HG03066 (cell line): Measurements from ENCODE around the gene SMCO4.
"Not testable (repeated sequence)": the region's sequence is repeated elsewhere in the genome, so short reads cannot be mapped to it uniquely, and the experiment has no call there.

Source experiments
- ATAC-seq: cut with Tn5 transposase; IDR thresholded peaks from one replicate; pipeline ENCODE4 v1.9.1; 2021; ENCODE audit warnings: low read depth; ENCODE audit not compliant: unreplicated experiment

SMCO4 gene

GRCh38 chr11:93563857-93564256 lies 20.7 kb upstream of the SMCO4 start:
- ATAC-seq, result no peak

- no peak for ATAC-seq
These were observed 17.2 kb upstream of the SMCO4 start for GRCh38 chr11:93560199-93560932.

GRCh38 chr11:93559681-93560080 lies 16.5 kb upstream of the SMCO4 start:
- no peak for ATAC-seq

DNA sequence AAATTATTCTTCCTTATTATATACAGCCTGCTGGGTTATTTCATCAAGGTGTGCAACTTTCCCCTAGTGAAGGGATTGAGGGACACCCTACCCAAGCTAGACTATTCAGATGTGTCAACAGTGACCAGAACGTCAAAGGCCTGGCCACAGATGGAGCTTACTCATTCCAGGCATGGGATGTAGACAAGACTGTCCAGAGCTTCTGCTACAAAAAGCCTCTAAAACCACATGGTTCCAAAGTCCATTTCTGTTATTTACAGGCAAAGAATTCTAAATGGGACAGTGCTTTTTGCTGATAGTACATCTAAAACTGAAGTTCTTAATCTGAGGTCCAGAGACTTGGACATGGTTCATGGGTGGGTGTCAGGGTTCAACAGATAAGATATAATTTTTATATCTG lies 9.7 kb upstream of the SMCO4 start:
- ATAC-seq, result no peak

- ATAC-seq, result no peak
These were observed 6.8 kb upstream of the SMCO4 start for GRCh38 chr11:93549976-93550375.

DNA sequence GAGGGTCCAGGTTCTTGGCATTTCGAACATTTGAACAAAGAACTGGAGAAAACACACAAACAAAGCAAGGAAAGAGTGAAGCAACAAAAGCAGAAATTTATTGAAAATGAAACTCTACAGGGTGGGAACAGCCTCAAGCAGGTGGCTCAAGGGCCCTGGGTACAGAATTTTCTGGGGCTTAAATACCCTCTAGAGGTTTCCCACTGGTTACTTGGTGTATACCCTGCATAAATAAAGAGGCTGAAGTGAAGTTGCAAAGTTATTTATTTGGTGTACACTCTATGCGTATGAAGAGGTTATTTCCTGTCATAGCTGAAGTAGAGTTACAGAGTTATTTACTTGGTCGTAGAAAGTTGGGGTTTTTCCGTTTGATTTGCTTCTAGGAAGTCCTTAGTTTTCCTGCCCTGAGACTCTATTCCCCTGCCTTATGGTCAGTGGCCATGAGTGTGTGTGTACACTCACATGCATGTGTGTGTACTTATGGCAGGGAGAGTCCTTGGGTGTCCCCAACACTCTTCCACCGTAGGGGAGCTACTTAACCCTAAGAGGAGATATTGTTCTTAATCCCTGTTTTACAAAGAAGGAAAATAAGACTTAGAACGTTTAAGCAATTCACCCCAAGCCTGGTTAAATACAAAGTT lies 5.6 kb upstream of the SMCO4 start:
- no peak for ATAC-seq

- no peak for ATAC-seq
These were observed 4.6 kb upstream of the SMCO4 start for GRCh38 chr11:93547773-93548172.

DNA sequence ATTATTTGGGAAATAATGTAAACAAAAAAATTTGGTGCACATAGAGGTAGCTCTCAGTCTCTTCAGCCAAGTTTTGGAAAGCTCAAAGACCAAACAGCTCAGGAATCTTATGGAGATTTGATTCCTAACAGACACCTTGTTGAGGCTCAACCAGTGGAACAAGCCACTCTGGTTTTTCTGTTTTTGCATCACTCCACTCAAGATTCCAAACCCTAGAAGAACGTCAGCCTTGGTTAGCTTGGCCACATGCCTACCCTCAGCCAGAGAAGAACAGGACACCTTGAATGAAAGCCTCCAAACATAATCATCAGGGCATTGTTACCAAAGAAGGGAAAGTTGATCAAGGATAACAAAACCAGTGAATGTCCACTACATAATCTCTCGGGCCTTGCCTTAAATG lies 3.8 kb upstream of the SMCO4 start:
- no peak for ATAC-seq

DNA sequence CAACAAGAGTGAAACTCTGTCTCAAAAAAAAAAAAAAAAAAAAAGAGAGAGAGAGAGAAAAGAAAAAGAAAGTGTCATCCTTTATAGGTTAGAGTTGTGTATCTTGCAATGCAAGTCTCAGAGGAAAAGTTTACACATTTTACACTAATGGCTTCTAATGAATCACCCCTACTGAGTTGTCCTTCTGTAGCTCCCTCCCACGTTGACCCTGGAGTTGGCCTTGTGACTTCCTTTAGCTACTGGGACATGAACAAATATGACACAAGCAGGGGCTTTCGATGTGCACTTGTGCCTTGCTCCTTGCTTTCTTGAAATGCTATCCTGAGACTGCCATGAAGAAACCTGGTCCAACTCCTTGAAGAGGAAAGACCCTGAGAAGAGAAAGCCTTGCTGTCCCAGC lies 2.4 kb upstream of the SMCO4 start:
- no peak for ATAC-seq

GRCh38 chr11:93542811-93543229 lies 371 bp downstream of the SMCO4 start:
- ATAC-seq, result peak; percentile 37

GRCh38 chr11:93541884-93542810 lies 1.0 kb downstream of the SMCO4 start:
- peak; percentile 53 for ATAC-seq

- ATAC-seq, result no peak
These were observed 2.2 kb downstream of the SMCO4 start for GRCh38 chr11:93540896-93541553.

DNA sequence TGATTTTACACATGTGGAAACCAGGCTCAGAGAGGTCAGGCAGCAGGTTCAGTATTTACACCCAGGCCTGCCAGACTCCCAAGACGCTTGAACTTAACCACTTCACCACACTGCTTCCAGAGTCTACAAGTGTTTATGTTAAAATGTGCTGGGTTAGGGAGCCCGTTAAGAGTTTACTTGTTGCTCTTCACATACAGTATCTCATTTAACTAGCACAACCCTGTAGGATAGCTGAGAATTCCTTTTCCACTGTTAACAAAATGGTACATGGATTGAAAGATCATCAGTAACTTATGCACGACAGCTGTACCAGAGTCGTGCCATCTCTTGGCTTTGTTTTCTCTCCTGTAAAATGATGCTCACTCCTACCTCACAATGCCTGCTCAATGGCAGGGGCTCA lies 2.9 kb downstream of the SMCO4 start:
- ATAC-seq, result no peak

- no peak for ATAC-seq
These were observed 5.4 kb downstream of the SMCO4 start for GRCh38 chr11:93537767-93538261.

- no peak for ATAC-seq
These were observed 6.1 kb downstream of the SMCO4 start for GRCh38 chr11:93537049-93537448.

DNA sequence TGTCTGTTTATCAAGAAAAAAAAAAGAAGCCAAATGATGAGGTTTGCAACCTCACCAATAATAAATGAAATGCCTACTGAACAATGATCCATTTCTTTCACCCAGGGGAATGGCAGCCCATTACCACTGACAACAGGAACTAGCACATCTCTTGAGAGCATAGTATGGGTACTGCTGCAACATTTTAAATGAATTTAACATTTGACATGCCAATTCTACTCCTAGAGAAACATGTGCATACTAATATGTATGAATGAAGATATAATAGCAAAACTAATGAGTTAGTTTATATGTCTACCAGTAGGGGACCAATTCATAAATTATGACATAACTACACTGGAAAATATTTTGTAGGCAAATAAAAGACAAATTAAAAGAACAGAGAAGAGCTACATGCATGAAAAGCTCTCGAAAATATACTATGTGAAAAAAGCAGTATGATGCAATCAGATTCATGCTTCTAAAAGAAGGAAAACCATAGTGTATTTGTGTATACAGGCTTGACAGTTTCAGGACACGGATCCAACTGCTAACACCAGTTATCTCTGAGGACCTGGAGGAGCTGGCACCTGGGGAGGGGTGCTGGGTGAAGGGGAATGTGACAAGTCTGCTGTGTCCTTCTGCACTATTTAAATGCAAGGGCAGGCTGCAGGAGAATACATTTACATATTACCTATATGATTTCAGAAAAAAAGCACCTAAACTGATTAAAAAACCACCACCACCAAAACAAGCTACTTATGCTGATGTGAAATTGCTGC lies 6.9 kb downstream of the SMCO4 start:
- ATAC-seq, result no peak

GRCh38 chr11:93535578-93535977 lies 7.6 kb downstream of the SMCO4 start:
- not testable (repeated sequence) for ATAC-seq

GRCh38 chr11:93532806-93533205 lies 10.4 kb downstream of the SMCO4 start:
- ATAC-seq, result no peak

DNA sequence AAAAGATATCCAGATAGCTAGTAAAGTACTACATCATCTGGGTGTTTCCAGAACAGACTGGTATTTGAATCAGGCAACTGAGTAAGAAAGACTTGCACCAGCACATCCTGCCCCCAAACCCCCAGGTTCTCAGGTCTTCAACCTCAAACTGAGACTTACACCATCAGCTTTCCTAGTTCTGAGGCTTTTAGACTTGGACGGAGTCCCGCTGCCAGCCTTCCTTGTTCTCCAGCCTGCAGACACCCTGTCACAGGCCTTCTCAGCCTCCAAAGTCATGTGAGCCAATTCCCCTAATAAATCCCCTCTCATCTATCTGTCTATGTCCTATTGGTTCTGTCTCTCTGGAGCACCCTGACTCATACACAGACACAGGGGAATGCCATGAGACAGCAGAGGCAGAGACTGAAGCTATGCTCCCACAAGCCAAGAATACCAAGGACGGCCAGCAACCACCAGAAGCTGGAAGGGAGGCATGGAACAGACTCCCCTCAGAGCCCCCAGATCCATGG lies 10.9 kb downstream of the SMCO4 start:
- ATAC-seq, result peak; percentile 22

- no peak for ATAC-seq
These were observed 12.7 kb downstream of the SMCO4 start for GRCh38 chr11:93530468-93530826.
